Suppressor macrophage (primary cell): ENCODE results near the gene PITX3.

Experiments
- DNase-seq, 4 experiments: peaks; one replicate each; pipeline ENCODE4 v3.0.0-alpha.2; 2020 to 2022

Gene PITX3

DNA sequence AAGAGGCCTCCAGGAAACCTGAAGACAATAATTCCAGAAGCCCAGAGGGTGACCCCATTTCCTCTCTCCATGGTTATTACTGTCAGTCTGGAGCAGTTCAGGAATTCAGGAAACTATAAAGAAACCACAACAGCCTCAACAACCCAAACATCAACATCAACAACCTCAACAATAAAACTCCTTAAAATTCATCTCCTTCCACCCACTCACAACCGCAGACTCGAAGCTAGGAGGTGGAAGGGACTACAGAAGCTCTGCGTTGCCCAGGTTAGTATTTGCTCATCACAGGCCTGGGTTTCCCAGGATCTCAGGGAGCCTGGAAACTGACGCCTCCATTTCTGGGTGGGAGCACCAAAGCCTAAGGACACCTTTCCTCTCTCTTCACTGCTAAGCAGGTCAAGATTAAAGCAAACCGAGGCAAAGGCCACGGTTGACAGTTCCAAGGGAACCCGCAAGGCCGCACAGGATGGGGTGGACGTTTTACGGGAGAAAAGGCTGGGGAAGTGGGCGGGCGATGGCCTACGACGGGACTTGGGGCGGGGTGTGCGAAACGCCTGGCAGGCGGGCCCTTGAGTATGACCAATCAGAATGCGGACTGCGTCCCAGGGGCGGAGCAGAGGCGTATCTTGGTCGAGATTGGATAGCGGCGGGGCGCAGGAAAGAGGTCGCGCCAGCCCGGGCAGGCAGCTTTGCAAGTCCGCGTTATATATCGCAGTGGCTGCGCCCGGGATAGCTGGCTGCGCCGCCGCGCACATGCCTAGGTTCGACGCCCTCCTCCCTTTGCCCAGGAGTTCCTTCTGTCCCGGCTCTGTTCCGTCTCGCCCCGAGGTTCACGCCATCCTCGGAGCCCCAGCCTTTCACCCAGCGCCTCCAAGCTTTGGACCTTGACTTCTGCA lies 15.4 kb downstream of the PITX3 start, which contains the start of gene ELOVL3:
Gene ELOVL3 (plus strand): TSS at position 654 of the 896 bp plus-strand sequence. CDS start 250 bp downstream, outside the sequence.
- peak; percentile 90 to 94 (median 91) for DNase-seq

DNA sequence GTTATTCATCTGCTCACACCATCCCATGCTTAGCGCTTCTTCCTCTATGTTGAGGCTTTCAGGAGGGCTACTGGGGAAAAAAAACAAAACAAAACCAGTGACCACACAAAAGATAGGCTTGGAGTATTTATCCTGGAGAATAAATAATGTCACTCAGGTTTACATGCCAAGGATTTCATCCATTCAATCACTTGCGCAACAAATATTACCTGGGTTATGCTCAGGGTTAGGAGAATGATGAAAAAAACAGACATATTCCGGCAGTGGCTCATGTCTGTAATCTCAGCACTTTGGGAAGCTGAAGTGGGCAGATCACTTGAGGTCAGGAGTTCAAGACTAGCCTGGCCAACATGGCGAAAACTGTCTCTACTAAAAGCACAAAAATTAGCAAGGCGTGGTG lies 18.5 kb downstream of the PITX3 start:
- DNase-seq = no peak

DNA sequence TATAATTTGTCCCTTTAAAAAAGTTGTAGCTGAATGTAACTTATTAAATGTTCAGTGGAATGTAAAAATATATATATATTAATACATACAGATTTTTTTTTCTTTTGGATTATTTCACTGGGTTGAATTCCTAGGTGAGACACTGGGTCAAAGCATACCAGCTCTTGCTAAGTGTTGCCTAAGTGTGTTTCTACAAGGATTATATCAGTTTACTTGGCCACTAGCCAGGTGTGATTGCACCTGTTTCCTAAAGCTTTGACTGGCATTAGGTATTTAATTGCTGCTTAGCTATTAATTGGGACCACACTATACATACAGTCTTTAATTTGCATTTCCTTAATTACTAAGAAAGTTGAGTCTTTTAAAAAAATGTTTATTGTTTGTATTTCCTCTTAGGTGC lies 20.7 kb downstream of the PITX3 start:
- no peak for DNase-seq

DNA sequence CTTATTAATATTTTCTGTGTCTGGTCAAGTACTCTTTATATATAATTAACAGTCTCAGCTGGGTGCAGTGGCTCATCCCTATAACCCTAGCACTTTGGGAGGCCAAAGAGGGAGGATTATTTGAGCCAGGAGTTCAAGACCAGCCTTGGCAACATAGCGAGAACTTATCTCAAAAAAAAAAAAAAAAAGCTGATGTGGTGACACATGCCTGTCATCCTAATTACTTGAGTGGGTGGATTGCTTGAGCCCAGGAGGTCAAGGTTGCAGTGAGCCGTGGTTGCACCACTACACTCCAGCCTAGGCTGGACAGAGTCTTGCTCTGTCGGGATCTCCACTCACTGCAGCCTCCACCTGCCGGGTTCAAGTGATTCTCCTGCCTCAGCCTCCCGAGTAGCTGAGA lies 21.9 kb downstream of the PITX3 start:
- peak in 1 of 4 experiments; percentile 10 for DNase-seq

DNA sequence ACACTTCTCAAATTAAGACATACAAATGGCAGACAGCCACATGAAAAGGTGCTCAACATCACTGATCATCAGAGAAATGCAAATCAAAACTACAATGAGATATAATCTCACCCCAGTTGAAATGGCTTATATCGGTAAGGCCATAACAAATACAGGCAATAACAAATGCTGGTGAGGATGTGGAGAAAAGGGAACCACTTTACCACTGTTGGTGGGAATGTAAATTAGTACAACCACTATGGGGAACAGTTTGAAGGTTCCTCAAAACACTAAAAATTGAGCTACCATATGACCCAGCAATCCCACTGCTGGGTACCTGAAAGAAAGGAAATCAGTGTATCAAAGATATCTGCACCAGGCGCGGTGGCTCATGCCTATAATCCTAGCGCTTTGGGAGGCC lies 27.7 kb downstream of the PITX3 start:
- peak; percentile 9 to 63 (median 42) for DNase-seq

DNA sequence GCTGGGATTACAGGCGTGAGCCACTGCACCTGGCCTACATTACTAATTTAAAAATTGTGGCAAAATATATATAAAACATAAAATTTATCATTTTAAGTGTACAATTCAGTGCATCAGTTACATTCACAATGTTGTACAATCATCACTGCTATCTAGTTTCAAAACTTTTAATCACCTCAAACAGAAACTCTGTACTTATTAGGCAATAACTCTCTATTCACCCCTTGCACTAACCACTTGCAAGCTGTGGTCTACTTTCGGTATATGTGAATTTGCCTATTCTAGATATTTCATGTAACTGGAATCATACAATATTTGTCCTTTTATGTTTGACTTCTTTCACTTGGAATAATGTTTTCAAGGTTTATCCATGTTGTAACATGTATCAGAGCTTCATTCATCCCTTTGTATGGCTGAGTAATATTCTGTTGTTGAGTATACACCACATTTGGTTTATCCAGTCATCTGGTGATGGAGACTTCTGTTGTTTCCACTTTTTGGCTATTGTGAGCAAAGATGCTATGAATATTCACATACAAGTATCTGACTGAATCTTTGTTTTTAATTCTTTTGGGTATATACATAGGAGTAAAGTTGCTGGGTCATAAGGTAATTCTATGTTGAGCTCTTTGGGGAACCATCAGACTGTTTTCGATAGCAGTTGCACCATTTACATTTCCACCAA lies 29.6 kb downstream of the PITX3 start:
- no peak for DNase-seq

DNA sequence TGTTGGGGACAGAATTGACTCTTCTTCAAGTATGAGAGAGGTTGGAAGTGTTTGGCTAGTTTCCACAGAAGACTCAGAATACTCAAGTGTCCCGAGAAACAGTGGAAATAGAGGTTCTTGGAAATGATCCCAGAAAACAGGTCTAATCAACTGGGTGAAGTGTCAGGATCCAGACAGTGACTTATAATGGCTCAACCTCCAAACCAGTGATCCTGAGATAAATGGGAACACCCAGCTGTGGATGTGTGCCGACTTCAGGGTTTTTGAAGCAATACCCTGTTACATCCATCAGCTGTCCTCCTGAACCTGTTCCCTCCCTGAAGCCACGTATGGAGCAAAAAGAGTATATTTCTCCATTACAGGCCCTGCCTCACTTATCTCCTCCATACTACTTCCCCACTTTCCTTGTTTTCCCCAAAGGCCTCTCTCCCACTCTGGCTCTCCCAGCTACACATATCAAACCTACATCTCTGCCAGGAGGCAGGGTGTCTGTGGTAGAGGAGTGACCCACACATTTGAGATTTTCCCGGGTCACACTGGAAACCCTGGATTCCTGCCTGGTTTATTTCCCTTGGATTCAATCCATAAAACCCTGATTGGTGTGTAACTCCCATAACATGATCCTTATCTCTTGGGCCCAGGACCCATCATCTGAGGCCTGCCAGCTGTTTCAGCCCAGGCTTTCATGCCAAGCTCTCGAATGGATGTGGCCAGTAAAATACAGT lies 32.8 kb downstream of the PITX3 start:
- DNase-seq = no peak

GRCh38 chr10:102202386-102202785 lies 38.9 kb downstream of the PITX3 start:
- DNase-seq = no peak

GRCh38 chr10:102200751-102201640 lies 40.3 kb downstream of the PITX3 start:
- peak; percentile 19 to 59 (median 42) for DNase-seq

DNA sequence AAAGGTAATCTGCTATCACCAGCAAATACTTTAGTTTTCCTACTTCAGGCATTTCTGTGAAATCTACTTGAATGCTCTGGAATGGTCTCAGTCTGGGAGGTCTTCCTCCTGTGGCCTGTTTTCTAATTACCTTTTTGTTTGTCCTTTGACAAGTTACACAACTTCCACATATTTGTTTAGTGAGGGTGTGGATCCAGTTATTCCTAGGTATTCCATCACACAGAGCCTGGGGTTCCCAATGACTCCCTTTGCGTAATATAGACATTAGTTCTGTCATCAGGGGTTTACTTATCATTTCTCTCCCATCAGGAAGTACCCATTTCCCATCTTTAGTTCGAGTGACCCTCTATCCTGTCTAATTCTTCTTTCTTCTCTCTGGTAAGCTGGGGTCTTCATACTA lies 43.3 kb downstream of the PITX3 start:
- no peak for DNase-seq

- DNase-seq = no peak
Measured at GRCh38 chr10:102196893-102197292, 44.4 kb downstream of the PITX3 start.

DNA sequence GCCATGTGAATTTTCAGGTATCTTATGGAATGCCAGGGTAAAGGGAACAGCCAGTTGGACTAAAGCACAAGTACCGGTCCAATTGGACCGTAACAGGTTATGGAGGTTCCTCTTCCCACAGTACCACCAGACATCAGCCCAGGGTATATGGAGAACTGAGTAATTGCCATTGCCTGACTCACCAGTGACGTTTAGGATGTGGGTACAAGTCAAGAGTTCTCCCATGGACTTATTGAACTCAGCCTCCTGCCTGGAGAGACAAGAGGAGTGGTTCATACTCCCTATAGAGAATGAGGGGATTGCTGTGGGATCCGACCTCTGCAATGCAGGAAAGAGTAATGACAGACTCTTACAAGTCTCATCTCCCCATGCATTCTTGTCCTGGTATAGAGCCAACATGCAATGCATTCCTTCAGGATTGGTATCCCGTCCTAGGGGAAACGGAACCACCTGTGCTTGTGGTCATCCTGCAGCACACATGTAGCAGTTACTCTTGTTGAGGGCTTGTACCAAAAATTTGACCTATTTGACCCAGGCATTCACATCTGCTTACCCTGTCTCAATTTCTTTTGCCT lies 45.9 kb downstream of the PITX3 start:
- DNase-seq = peak in 1 of 4 experiments; percentile 22

- DNase-seq = no peak
Measured at GRCh38 chr10:102191956-102192355, 49.4 kb downstream of the PITX3 start.

DNA sequence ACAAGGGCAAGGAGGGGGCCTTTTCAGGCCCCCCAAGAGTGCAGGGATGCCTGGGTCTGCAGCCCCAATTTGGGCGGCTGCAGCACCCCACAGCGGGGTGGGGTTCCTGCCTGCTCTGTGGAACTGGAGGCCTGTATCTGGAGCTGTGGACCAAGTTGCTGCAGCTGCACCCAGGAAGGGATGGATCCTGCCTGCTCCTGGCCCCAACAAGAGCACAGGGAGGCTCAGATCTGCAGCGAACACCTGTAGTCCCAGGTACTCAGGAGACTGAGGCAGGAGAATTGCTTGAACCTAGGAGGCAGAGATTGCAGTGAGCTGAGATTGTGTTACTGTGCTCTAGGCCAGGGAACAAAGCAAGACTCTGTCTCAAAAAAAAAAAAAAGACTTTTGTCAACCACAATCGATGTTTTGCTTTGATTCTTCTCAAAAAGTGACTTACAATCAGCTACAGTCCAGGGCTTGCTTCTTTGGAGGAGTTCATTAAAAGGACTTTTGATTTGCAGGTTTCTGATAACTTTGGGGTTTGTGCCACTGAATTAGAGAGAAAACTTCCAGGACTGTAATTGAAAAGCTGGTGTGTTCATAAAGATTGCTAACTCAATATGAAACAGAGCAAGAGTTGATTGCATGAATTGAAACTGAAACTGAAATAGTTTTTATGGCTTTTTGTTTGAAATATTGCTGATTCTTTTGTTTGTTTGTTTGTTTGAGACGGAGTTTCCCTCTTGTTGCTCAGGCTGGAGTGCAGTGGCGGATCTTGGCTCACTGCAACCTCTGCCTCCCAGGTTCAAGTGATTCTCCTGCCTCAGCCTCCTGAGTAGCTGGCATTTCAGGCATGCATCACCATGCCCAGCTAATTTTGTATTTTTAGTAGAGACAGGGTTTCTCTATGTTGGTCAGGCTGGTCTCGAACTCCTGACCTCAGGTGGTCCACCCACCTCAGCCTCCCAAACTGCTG lies 52.1 kb downstream of the PITX3 start:
- DNase-seq = peak in 2 of 4 experiments; percentile 3 to 22

- no peak for DNase-seq
Measured at GRCh38 chr10:102188298-102188940, 52.9 kb downstream of the PITX3 start.

GRCh38 chr10:102185811-102186527 lies 55.3 kb downstream of the PITX3 start:
- no peak for DNase-seq

GRCh38 chr10:102185272-102185671 lies 56.0 kb downstream of the PITX3 start:
- DNase-seq = no peak

- peak in 1 of 4 experiments; percentile 3 for DNase-seq
Measured at GRCh38 chr10:102184606-102185005, 56.7 kb downstream of the PITX3 start.
